Measurements from ENCODE around the gene CEP250.
"Not testable (repeated sequence)": the region's sequence is repeated elsewhere in the genome, so short reads cannot be mapped to it uniquely, and the experiment has no call there.

The CEP250 gene

GRCh38 chr20:35453647-35454046 lies 1.8 kb upstream of the CEP250 start:
- DNase-seq, result no peak

DNA sequence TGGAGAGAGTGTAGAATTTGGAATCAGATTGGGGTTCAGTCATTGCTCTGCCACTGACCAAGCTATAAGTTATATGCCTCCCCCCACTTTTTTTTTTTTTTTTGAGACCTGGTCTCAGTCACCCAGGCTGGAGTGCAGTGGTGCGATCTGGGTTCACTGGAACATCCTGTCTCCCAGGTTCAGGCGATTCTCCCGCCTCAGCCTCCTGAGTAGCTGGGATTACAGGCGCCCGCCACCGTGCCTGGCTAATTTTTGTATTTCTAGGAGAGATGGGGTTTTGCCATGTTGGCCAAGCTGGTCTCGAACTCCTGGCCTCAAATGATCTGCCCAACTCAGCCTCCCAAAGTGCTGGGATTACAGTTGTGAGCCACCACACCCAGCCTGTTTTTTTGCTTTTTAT lies 1.3 kb downstream of the CEP250 start:
- DNase-seq, result not testable (repeated sequence)

DNA sequence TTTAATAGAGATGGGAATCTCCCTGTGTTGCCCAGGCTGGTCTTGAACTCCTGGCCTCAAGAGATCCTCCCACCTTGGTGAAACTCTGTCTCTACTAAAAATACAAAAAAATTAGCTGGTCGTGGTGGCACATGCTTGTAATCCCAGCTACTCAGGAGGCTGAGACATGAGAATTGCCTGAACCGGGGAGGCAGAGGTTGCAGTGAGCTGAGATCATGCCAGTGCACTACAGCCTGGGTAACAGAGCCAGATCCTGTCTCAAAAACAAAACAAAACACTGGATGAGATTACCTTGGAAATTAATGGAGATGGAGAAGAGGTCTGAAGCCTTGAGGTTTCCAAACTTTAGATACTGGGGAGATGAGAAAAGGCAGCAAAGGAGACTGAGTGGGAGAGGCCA lies 2.1 kb downstream of the CEP250 start:
- not testable (repeated sequence) for DNase-seq

DNA sequence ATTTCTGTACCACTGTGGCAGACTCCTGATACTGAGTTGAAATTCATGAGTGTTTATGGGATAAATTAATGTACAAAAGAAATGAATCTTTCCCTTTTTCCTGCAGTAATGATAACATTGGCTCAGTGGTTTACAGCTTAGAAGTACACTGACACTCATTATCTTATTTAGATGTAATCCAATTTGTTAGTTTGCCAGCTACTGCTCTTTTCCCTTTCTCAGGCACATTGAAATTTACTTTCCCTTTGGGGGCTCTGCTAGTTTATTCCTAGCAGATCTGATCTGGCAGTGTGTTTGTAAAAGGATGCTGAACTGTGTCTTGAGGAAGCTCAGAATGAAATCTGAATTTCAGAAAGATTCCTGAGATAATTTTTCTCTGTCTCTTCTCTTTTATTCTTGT lies 3.0 kb downstream of the CEP250 start:
- no peak for DNase-seq

GRCh38 chr20:35461620-35462019 lies 6.2 kb downstream of the CEP250 start:
- DNase-seq, result no peak

- no peak for DNase-seq
Observed at GRCh38 chr20:35462351-35462750, 7.0 kb downstream of the CEP250 start.

GRCh38 chr20:35463455-35464300 lies 8.3 kb downstream of the CEP250 start:
- no peak for DNase-seq

DNA sequence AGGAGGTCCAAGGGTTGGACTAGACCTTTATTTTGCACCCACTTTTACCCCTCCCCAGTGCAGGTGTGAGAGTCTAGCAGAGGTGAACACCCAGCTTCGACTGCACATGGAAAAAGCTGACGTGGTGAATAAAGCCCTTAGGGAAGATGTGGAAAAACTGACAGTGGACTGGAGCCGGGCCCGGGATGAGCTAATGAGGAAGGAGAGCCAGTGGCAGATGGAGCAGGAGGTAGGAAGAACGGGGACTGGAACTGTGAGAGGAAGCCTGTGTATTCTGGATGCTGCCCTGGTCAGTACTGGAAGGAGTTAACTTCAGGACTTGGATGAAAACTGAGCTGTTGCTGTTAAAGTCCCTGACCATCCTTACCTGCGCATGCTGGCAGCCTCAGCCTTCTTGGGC lies 10.6 kb downstream of the CEP250 start:
- DNase-seq, result no peak

GRCh38 chr20:35466856-35467255 lies 11.5 kb downstream of the CEP250 start:
- DNase-seq, result no peak

GRCh38 chr20:35467339-35468224 lies 12.2 kb downstream of the CEP250 start:
- DNase-seq, result no peak

DNA sequence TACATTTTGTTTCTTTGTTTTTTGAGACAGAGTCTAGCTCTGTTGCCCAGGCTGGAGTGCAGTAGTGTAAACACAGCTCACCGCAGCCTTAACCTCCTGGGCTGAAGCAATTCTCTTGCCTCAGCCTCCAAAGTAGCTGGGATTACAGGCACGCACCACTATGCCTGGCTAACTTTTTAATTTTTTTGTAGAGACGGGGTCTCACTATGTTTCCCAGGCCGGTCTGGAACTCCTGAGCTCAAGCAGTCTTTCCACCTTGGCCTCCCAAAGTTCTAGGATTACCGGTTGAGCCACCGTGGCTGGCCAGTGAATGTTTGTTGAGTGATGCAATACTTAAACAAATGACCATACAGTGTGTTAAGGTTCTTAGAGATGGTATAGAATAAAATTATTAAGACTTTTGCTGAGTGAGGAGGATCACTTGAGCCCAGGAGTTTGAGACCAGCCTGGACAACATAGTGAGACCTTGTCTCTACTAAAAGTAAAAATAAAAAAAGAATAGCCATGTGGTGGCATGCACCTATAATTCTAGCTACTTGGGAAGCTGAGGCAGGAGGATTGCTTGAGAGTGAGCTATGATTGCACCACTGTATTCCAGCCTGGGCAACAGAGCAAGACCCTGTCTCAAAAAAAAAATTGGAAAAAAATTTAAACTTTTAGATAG lies 13.4 kb downstream of the CEP250 start:
- DNase-seq, result no peak

DNA sequence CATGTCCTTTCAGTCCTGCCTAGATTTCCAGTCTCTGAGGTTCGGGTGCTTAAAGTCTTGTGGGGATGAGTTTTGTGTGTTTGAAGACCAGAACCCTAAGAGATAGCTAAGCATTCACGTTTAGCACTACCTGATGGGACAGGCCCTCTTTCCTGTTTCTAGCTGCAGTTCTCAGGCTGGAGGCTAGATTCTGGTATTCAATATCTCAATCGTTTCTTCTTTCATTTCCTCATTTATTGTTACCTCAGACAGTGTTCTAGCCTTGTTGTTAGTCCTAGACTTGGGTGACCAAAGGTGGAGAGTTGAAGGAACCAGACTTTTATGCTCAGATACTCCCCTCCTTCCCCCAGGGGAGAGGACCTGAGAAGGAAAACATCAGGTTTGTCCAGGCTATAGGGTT lies 16.8 kb downstream of the CEP250 start:
- DNase-seq, result no peak

DNA sequence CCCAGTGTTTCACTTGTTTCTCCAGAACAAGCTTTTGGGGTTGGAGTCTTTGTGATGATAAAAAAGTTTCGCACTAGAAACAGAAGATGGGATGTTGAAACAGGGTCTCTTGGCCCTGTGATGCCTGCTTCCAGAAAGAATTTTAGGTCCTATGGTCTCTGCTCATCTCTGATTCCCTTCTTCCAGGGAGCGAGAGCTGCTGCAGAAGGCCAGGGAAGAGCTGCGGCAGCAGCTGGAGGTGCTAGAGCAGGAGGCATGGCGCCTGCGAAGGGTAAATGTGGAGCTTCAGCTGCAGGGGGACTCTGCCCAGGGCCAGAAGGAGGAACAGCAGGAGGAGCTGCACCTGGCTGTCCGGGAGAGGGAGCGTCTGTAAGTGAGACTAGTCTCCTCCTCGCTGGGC lies 18.3 kb downstream of the CEP250 start:
- DNase-seq, result no peak

- no peak for DNase-seq
Observed at GRCh38 chr20:35474303-35474871, 19.0 kb downstream of the CEP250 start.

- DNase-seq, result no peak
Observed at GRCh38 chr20:35476288-35476687, 20.9 kb downstream of the CEP250 start.

GRCh38 chr20:35478804-35479472 lies 23.5 kb downstream of the CEP250 start:
- DNase-seq, result no peak

- DNase-seq, result no peak
Observed at GRCh38 chr20:35479798-35480197, 24.4 kb downstream of the CEP250 start.

DNA sequence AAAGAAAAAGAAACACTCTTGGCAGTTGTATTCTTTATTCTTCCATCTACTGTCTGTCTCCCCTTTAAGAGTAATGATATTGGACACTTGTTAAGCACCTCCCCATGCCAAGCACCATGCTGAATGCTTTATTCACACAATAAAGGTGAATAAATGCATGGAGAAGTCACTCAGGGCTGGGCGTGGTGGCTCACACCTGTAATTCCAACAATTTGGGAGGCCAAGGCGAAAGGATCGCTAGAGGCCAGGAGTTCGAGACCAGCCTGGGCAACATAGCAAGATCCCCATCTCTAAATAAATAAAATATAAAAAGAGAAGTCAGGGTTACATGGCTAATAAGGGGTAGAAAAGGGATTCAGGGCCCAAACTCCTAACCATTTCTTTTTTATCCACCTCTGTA lies 32.1 kb downstream of the CEP250 start:
- no peak for DNase-seq

- no peak for DNase-seq
Observed at GRCh38 chr20:35489717-35490116, 34.3 kb downstream of the CEP250 start.

DNA sequence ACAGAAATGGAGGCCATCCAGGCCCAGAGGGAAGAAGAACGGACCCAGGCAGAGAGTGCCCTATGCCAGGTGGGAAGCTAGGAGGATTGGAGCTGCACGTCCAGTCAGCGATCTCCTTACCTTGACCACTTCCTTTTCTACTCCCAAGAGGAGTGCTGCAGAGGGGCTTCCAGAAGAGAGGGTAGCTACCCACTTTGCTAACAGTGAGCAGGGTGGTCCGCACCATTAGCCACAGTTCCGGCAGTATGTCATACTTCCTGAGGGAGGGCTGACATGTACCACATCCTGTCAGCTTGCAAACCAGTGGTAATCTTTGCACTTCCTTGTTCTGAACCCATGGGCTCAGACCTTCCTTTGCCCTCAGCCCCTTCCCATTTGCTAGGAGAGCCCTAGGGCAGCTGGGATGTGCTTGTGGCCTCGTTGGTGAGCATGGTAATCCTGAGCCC lies 35.4 kb downstream of the CEP250 start:
- DNase-seq, result no peak

DNA sequence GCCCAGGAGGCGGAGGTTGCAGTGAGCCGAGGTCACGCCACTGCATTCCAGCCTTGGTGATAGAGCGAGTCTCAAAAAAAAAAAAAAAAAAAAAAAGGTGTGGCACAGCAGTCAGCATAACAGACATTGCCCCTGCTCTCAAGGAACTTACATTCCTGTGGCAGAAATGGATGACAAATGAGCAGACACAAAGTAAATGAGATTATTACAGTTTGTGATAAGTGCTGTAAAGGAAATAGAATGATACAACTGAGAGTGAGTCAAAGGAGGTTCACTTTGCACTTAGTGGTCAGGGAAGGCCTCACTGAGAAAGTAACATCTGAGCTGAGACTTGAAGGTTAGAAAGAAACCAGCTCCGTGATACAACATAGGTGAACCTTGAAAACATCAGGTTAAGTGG lies 36.4 kb downstream of the CEP250 start:
- DNase-seq, result no peak

- no peak for DNase-seq
Observed at GRCh38 chr20:35492352-35492751, 37.0 kb downstream of the CEP250 start.

Measured in NCI-H2081 treated with DMSO at 0.1 percent for 48 hours (cell line).